Panc1 (cell line): ENCODE data around the gene AFF3. TPM values are rescaled to one million over a fixed set of nuclear protein-coding genes. Genes with fewer than 3 reads are reported as not detected.

ENCODE experiments used
- ATAC-seq: fragments of 200-7000 bp; cut with Tn5 transposase; 2 replicates; pipeline ENCODE4 v1.9.1; 2020; ENCODE audit warnings: mild to moderate bottlenecking, moderate library complexity
- BruUV-seq: library from RNA; stranded (reverse); fragments of 400-500 nt; replicated peaks from 2 replicates; lab custom pipeline; 2021; lab: Mats Ljungman, UMichigan
- CTCF ChIA-PET: fragments of 300-600 bp; sonication (Branson Sonifier 250); formaldehyde crosslinking; loops from one replicate; lab custom pipeline; 2022; ENCODE audit warnings: antibody characterized with exemption; lab: Charles Lee
- POLR2A ChIA-PET: fragments of 300-600 bp; sonication (Branson Sonifier 250); formaldehyde crosslinking; loops from one replicate; lab custom pipeline; 2022; ENCODE audit warnings: antibody characterized with exemption; lab: Charles Lee
- DNase-seq: peaks from one replicate; pipeline ENCODE4 v3.0.0-alpha.2; 2010; ENCODE audit warnings: low read depth, low spot score
- H3K27ac ChIP-seq: 2 replicates; pipeline ENCODE4 v1.5.1; 2011; ENCODE audit warnings: mild to moderate bottlenecking, low read length, inconsistent platforms
- H3K27me3 ChIP-seq: fragments of 200-500 bp; sonication (Bioruptor generic); 2 replicates; pipeline ENCODE4 v1.6.0; 2014; ENCODE audit warnings: low read length, inconsistent platforms; ENCODE audit not compliant: control insufficient read depth, insufficient read depth
- H3K36me3 ChIP-seq: fragments of 200-500 bp; sonication (Bioruptor generic); 2 replicates; pipeline ENCODE4 v1.5.1; 2014; ENCODE audit warnings: inconsistent platforms, mild to moderate bottlenecking, low read length, moderate library complexity; ENCODE audit not compliant: control insufficient read depth, insufficient read depth
- H3K4me1 ChIP-seq: 2 replicates; pipeline ENCODE4 v1.5.1; 2011; ENCODE audit warnings: inconsistent platforms, mild to moderate bottlenecking, low read length, moderate library complexity; ENCODE audit not compliant: control insufficient read depth, insufficient read depth
- H3K4me3 ChIP-seq, 2 experiments: 2 replicates each; pipeline ENCODE4 v1.5.1; 2011 to 2012; ENCODE audit warnings: low read depth in 2 of 2, low read length in 2 of 2, mild to moderate bottlenecking in 2 of 2, inconsistent platforms in 1 of 2, moderate library complexity in 1 of 2
- H3K9me3 ChIP-seq: fragments of 200-500 bp; sonication (Bioruptor generic); 2 replicates; pipeline ENCODE4 v1.5.1; 2014; ENCODE audit warnings: low read depth, mild to moderate bottlenecking, inconsistent platforms, low read length, moderate library complexity; ENCODE audit not compliant: control insufficient read depth, insufficient read depth
- CTCF ChIP-seq: fragments of 450-650 bp; IDR thresholded peaks from 2 replicates; pipeline ENCODE4 v1.5.1; 2017; ENCODE audit warnings: mild to moderate bottlenecking
- POLR2AphosphoS5 ChIP-seq: IDR thresholded peaks from 2 replicates; pipeline ENCODE4 v1.6.1; 2012; ENCODE audit warnings: mild to moderate bottlenecking, low read depth, low read length, moderate library complexity
- REST ChIP-seq, 2 experiments: IDR thresholded peaks; 2 replicates each; pipeline ENCODE4 v1.6.1; 2011 to 2012; ENCODE audit warnings: low read depth in 2 of 2, control low read depth in 1 of 2, low read length in 1 of 2, mild to moderate bottlenecking in 1 of 2, moderate library complexity in 1 of 2; ENCODE audit not compliant: insufficient read depth in 1 of 2
- SIN3A ChIP-seq: IDR thresholded peaks from 2 replicates; pipeline ENCODE4 v1.6.1; 2012; ENCODE audit warnings: low read depth, mild to moderate bottlenecking, low read length, moderate library complexity, borderline replicate concordance; ENCODE audit not compliant: insufficient read depth
- TCF7L2 ChIP-seq: IDR thresholded peaks from 2 replicates; pipeline ENCODE4 v1.6.1; 2011; ENCODE audit warnings: mild to moderate bottlenecking, low read depth, low read length, inconsistent platforms
- in situ Hi-C: cut with HindIII; loops from 2 replicates; pipeline ENCODE4 v1.10.0; 2016; ENCODE audit warnings: low sequenced_read_pairs, low pct_unique_long_range_greater_than_20kb
- intact Hi-C: fragments of 100-400 bp; cut with micrococcal nuclease; formaldehyde crosslinking; loops from one replicate; pipeline ENCODE4 v1.10.0; 2022; ENCODE audit not compliant: unreplicated experiment
- total RNA-seq: library from RNA; stranded (reverse); gene quantifications from one replicate; pipeline ENCODE4 v1.2.1, GENCODE V29; 2021; ENCODE audit not compliant: unreplicated experiment

Gene AFF3
- total RNA-seq, 1 experiment from 2014 or later, result 2.2 TPM

GRCh38 chr2:99688699-99689098 is 453.7 kb downstream of the AFF3 start:
- POLR2A ChIA-PET, result no interaction called here

GRCh38 chr2:99682275-99683060 is 459.9 kb downstream of the AFF3 start:
- Histone ChIP-seq H3K36me3 (no peaks in the 10 kb centered on the region), H3K9me3 (no peaks in the 10 kb centered on the region), H3K27me3 (no peaks in the 10 kb centered on the region; the same call in 1 of the 2 replicates), H3K4me3 (no peak overlapping the region), H3K27ac (no peak overlapping the region), H3K4me1 (no peaks in the 10 kb centered on the region)
- ATAC-seq (no peak), DNase-seq (no peak)
- POLR2A ChIA-PET, result no interaction called here
- in situ Hi-C loops, result no loop called here
- intact Hi-C loops, result no loop called here
- CTCF ChIA-PET, result no interaction called here
- no peak for TF ChIP-seq POLR2AphosphoS5
- no peak for TF ChIP-seq SIN3A
- no peak for TF ChIP-seq TCF7L2
- no peak for TF ChIP-seq CTCF
- TF ChIP-seq REST (IDR thresholded peaks at IDR 0.05; ENCODE audit: insufficient read depth in 1 of 2, low read depth in 2 of 2, low read length in 1 of 2), result no peak
- BruUV-seq, result no TSS peak

More at GRCh38 chr2:99688699-99689098, 453.7 kb downstream of the AFF3 start:
- ATAC-seq (no peak), DNase-seq (no peak)
- no peaks in the 10 kb centered on the region for H3K36me3 ChIP-seq
- H3K9me3 ChIP-seq, result no peaks in the 10 kb centered on the region
- intact Hi-C loops (no loop called here), in situ Hi-C loops (no loop called here)
- no peak overlapping the region for H3K4me3 ChIP-seq
- H3K27me3 ChIP-seq, result no peaks in the 10 kb centered on the region
- no TSS peak for BruUV-seq
- H3K4me1 ChIP-seq, result no peaks in the 10 kb centered on the region
- no peak for TF ChIP-seq TCF7L2
- no peak overlapping the region for H3K27ac ChIP-seq
- CTCF ChIA-PET, result no interaction called here

DNA sequence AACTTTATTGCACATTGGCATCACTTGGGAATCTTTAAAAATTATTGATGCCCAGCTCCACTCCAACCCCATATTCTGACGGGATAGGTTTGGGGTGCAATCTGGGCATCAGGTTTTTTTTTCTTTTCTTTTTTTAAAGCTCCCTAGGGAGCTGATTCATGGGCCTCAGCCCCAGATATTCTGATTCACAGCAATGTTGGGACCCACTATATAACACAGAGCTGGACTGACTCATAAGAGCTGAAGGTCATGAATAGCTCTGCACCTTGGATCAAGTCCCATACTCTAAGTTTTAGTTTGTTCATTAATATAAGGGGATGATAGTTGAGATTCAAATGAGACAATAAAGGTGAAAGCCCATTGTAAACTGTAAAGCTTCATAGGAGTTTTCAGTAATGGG is 461.4 kb downstream of the AFF3 start:
- ChIA-PET CTCF (no interaction called here), POLR2A (no interaction called here)
- Histone ChIP-seq H3K4me3 (no peak overlapping the region), H3K4me1 (no peaks in the 10 kb centered on the region), H3K36me3 (no peaks in the 10 kb centered on the region), H3K27ac (no peak overlapping the region), H3K9me3 (no peaks in the 10 kb centered on the region), H3K27me3 (no peaks in the 10 kb centered on the region; the same call in 1 of the 2 replicates)
- DNase-seq (no peak), ATAC-seq (no peak)
- no TSS peak for BruUV-seq
- TF ChIP-seq REST (IDR thresholded peaks at IDR 0.05; ENCODE audit: insufficient read depth in 1 of 2, low read depth in 2 of 2, low read length in 1 of 2) (no peak), TCF7L2 (no peak), CTCF (no peak), POLR2AphosphoS5 (no peak), SIN3A (no peak)
- intact Hi-C loops, result no loop called here
- in situ Hi-C loops, result no loop called here
